HCT116 (cell line): ENCODE results near the gene MIEF1.

ENCODE experiments used
- CTCF ChIP-seq, 3 experiments: fragments of 200-600 bp in 1 of 3; sonication (generic) in 1 of 3; IDR thresholded peaks in 2 of 3; conservative IDR thresholded peaks in 1 of 3; 2 replicates each; pipeline ENCODE4 v1.5.1; 2012 to 2017; ENCODE audit warnings: low read depth in 2 of 3, low read length in 2 of 3, antibody characterized with exemption in 1 of 3, borderline replicate concordance in 1 of 3, control low read depth in 1 of 3, mild to moderate bottlenecking in 1 of 3, mixed read lengths in 1 of 3, mixed run types in 1 of 3, moderate library complexity in 1 of 3; ENCODE audit not compliant: insufficient read depth in 1 of 3
- EZH2 ChIP-seq: fragments of 200-600 bp; sonication (generic); IDR thresholded peaks from 2 replicates; pipeline ENCODE4 v1.6.1; 2017; ENCODE audit warnings: antibody characterized with exemption, mixed run types
- RAD21 ChIP-seq: IDR thresholded peaks from 2 replicates; pipeline ENCODE4 v1.6.1; 2012; ENCODE audit warnings: low read depth, mild to moderate bottlenecking

DNA sequence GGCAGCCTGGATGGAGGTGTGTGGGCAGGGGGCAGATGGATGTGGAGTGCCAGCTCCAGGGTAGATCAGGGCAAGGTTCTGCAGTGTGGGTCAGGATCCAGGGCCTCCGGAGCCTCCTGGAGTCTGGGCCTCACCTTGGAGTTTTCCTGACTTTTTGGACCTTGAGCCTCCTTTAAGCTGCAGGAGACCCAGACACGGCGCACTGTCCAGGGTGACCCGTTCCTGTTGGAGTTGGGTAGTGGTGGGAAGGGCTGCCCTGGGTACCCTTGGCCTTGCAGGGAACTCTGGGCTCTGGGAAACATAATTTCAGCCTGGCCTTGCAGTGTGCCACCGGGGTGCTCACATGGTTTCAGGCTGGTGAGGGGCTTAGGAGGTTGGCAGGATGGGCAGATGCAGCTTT is 28.2 kb upstream of the MIEF1 start:
- TF ChIP-seq CTCF (IDR thresholded peaks at IDR 0.05 in 2 of 3, conservative IDR thresholded peaks at IDR 0.05 in 1 of 3; ENCODE audit: borderline replicate concordance in 1 of 3, insufficient read depth in 1 of 3, low read depth in 2 of 3, low read length in 2 of 3) (no peak), RAD21 (no peak), EZH2 (no peak)
